CD14-positive monocyte (primary cell): Measurements from ENCODE around the gene ATP7A. TPM values are rescaled to one million over a fixed set of nuclear protein-coding genes. Genes with fewer than 3 reads are reported as not detected.

Experiments used
- DNase-seq, 3 donors: peaks; one replicate each; pipeline ENCODE4 v3.0.0-alpha.2; 2011 to 2022
- H2AFZ ChIP-seq: 2 replicates; pipeline ENCODE4 v1.6.0; 2012; ENCODE audit warnings: mild to moderate bottlenecking, low read depth, low read length, inconsistent platforms; ENCODE audit not compliant: insufficient read depth, poor library complexity, severe bottlenecking
- H3K27ac ChIP-seq, 2 donors: 1 replicate in 1 of 2; 2 replicates in 1 of 2; pipeline ENCODE4 v1.5.1; 2012 to 2013; ENCODE audit warnings: low read length in 2 of 2, control low read depth in 1 of 2, inconsistent platforms in 1 of 2, low read depth in 1 of 2, mild to moderate bottlenecking in 1 of 2
- H3K27me3 ChIP-seq, 2 donors: one replicate each; pipeline versions ENCODE4 v1.6.0 to v1.6.1; 2011 to 2013; ENCODE audit warnings: low read length in 2 of 2; ENCODE audit not compliant: control insufficient read depth in 2 of 2, insufficient read depth in 2 of 2
- H3K36me3 ChIP-seq, 2 donors: replicated peaks in 1 of 2; 1 replicate in 1 of 2; 2 replicates in 1 of 2; pipeline versions ENCODE4 v1.5.1 to v1.6.1; 2012 to 2013; ENCODE audit warnings: low read length in 2 of 2, control low read depth in 1 of 2, inconsistent platforms in 1 of 2, mild to moderate bottlenecking in 1 of 2; ENCODE audit not compliant: insufficient read depth in 2 of 2, control insufficient read depth in 1 of 2
- H3K4me1 ChIP-seq, 2 donors: 1 replicate in 1 of 2; 2 replicates in 1 of 2; pipeline versions ENCODE4 v1.5.1 to v1.6.1; 2012 to 2013; ENCODE audit warnings: low read length in 2 of 2, control low read depth in 1 of 2, inconsistent platforms in 1 of 2, mild to moderate bottlenecking in 1 of 2, moderate library complexity in 1 of 2; ENCODE audit not compliant: insufficient read depth in 2 of 2, control insufficient read depth in 1 of 2
- H3K4me2 ChIP-seq: replicated peaks from 2 replicates; pipeline ENCODE3; 2012; ENCODE audit warnings: low read length, moderate library complexity, mild to moderate bottlenecking; ENCODE audit not compliant: poor library complexity, severe bottlenecking; ENCODE audit errors: extremely low read depth
- H3K4me3 ChIP-seq, 3 experiments: fragments of 200-600 bp in 1 of 3; sonication (generic) in 1 of 3; replicated peaks in 1 of 3; 1 replicate in 2 of 3; 2 replicates in 1 of 3; pipeline ENCODE4 v1.5.1; 2011 to 2013; ENCODE audit warnings: low read length in 3 of 3, mild to moderate bottlenecking in 3 of 3, control low read depth in 2 of 3, low read depth in 2 of 3, inconsistent platforms in 1 of 3, moderate library complexity in 1 of 3
- H3K79me2 ChIP-seq: 2 replicates; pipeline ENCODE4 v1.6.0; 2012; ENCODE audit warnings: mild to moderate bottlenecking, control low read depth, inconsistent platforms, low read length, moderate library complexity; ENCODE audit not compliant: insufficient read depth
- H3K9ac ChIP-seq: 2 replicates; pipeline ENCODE4 v1.6.0; 2017; ENCODE audit warnings: low read length, mild to moderate bottlenecking; ENCODE audit not compliant: insufficient read depth, poor library complexity, severe bottlenecking
- H3K9me3 ChIP-seq, 2 donors: replicated peaks in 1 of 2; 1 replicate in 1 of 2; 2 replicates in 1 of 2; pipeline versions ENCODE4 v1.5.1 to v1.6.1; 2012 to 2013; ENCODE audit warnings: low read length in 2 of 2, control low read depth in 1 of 2; ENCODE audit not compliant: control insufficient read depth in 1 of 2, insufficient read depth in 1 of 2
- H4K20me1 ChIP-seq: 2 replicates; pipeline ENCODE4 v1.6.0; 2012; ENCODE audit warnings: mild to moderate bottlenecking, low read length, control low read depth, moderate library complexity; ENCODE audit not compliant: insufficient read depth
- H3K27ac Mint-ChIP-seq, 7 donors: one replicate each; pipeline ENCODE4 v1.8.0; 2020; ENCODE audit warnings: mild to moderate bottlenecking in 7 of 7, mixed read lengths in 7 of 7, moderate library complexity in 6 of 7, inconsistent platforms in 2 of 7
- H3K27me3 Mint-ChIP-seq, 3 donors: one replicate each; pipeline ENCODE4 v1.8.0; 2021 to 2022; ENCODE audit warnings: low read depth in 3 of 3, mild to moderate bottlenecking in 3 of 3, mixed read lengths in 3 of 3, moderate library complexity in 3 of 3, inconsistent platforms in 1 of 3
- H3K36me3 Mint-ChIP-seq, 2 donors: one replicate each; pipeline ENCODE4 v1.8.0; 2020; ENCODE audit warnings: mixed read lengths in 2 of 2, inconsistent platforms in 1 of 2, mild to moderate bottlenecking in 1 of 2
- H3K4me1 Mint-ChIP-seq: one replicate; pipeline ENCODE4 v1.8.0; 2020; ENCODE audit warnings: mild to moderate bottlenecking, mixed read lengths
- H3K4me3 Mint-ChIP-seq, 2 donors: one replicate each; pipeline ENCODE4 v1.8.0; 2020; ENCODE audit warnings: mild to moderate bottlenecking in 2 of 2, mixed read lengths in 2 of 2, moderate library complexity in 1 of 2
- H3K9me3 Mint-ChIP-seq, 7 donors: one replicate each; pipeline ENCODE4 v1.8.0; 2020 to 2022; ENCODE audit warnings: mixed read lengths in 7 of 7, mild to moderate bottlenecking in 6 of 7, moderate library complexity in 6 of 7, inconsistent platforms in 2 of 7
- WGBS: methylation state at CpG from one replicate; pipeline ENCODE4 v1.1.5; 2013; ENCODE audit warnings: missing lambda C conversion rate; ENCODE audit not compliant: insufficient coverage; 5-methylcytosine and 5-hydroxymethylcytosine counted together
- intact Hi-C, 2 donors: fragments of 100-400 bp; cut with micrococcal nuclease; formaldehyde crosslinking; loops; one replicate each; pipeline versions ENCODE4 v1.15.0 to v1.15.1; 2023
- polyA plus RNA-seq, 3 donors: library from polyadenylated mRNA; depleted of rRNA in 1 of 3; unstranded in 2 of 3; stranded (reverse) in 1 of 3; fragments of 300-500 nt in 2 of 3; fragments of >200 nt in 1 of 3; fragmentation: Illumina TruSeq in 2 of 3; gene quantifications; 1 replicate in 2 of 3; 2 replicates in 1 of 3; pipeline ENCODE4 v1.2.3, GENCODE V29; 2012 to 2021
- TF ChIP-seq, protein P1 (sequence below): fragments of 200-600 bp; IDR thresholded peaks from one replicate; pipeline ENCODE4 v1.8.0; 2022; ENCODE audit warnings: antibody characterized with exemption, mild to moderate bottlenecking

The ATP7A gene
- polyA plus RNA-seq, 3 donors, result 2.3 to 3.8 (median 2.8) TPM

GRCh38 chrX:78037881-78038280, 127.4 kb downstream of the ATP7A start:
- H3K4me1 ChIP-seq, result no peaks in the 10 kb centered on the region
- intact Hi-C loops, result no loop called here
- TF ChIP-seq, protein P1, sequence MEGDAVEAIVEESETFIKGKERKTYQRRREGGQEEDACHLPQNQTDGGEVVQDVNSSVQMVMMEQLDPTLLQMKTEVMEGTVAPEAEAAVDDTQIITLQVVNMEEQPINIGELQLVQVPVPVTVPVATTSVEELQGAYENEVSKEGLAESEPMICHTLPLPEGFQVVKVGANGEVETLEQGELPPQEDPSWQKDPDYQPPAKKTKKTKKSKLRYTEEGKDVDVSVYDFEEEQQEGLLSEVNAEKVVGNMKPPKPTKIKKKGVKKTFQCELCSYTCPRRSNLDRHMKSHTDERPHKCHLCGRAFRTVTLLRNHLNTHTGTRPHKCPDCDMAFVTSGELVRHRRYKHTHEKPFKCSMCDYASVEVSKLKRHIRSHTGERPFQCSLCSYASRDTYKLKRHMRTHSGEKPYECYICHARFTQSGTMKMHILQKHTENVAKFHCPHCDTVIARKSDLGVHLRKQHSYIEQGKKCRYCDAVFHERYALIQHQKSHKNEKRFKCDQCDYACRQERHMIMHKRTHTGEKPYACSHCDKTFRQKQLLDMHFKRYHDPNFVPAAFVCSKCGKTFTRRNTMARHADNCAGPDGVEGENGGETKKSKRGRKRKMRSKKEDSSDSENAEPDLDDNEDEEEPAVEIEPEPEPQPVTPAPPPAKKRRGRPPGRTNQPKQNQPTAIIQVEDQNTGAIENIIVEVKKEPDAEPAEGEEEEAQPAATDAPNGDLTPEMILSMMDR, result no peak
- no peak overlapping the region for H3K27ac ChIP-seq
- no peak overlapping the region for H3K4me3 ChIP-seq
- H3K27me3 Mint-ChIP-seq, result peaks cover 0 to 7% (median 0%) of the 10 kb centered on the region in 3 donors
- WGBS, result 100% methylated on average over 2 of the region's 3 CpGs
- peaks cover 16 to 37% of the 10 kb centered on the region in 2 donors for H3K36me3 Mint-ChIP-seq
- no peak overlapping the region for H3K4me3 Mint-ChIP-seq
- H2AFZ ChIP-seq, result no peak overlapping the region
- no peaks in the 10 kb centered on the region for H3K79me2 ChIP-seq
- H3K27ac Mint-ChIP-seq, result no peak overlapping the region
- no peaks in the 10 kb centered on the region for H3K27me3 ChIP-seq
- no peaks in the 10 kb centered on the region for H4K20me1 ChIP-seq
- H3K4me2 ChIP-seq, result no peak overlapping the region
- H3K9me3 Mint-ChIP-seq, result no peaks in the 10 kb centered on the region
- no peak overlapping the region for H3K9ac ChIP-seq
- no peaks in the 10 kb centered on the region for H3K4me1 Mint-ChIP-seq
- H3K9me3 ChIP-seq, result no peaks in the 10 kb centered on the region
- peaks cover 0 to 6% of the 10 kb centered on the region in 2 donors for H3K36me3 ChIP-seq
- no peak for DNase-seq

DNA sequence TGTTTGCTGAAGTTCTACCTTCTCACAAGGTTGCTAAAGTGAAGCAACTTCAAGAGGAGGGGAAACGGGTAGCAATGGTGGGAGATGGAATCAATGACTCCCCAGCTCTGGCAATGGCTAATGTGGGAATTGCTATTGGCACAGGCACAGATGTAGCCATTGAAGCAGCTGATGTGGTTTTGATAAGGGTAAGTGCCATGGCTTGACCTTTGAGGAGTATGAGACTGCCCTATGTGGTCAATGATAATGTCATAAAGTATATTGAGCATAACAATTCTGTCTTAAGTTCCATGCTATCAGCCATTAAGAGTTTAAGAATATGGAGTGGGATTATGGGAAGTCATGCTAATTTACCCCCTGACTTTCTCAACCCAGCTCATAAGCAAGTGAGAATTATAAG, 132.1 kb downstream of the ATP7A start:
- H4K20me1 ChIP-seq, result no peaks in the 10 kb centered on the region
- intact Hi-C loops, result no loop called here

More for the DNA sequence above, 132.1 kb downstream of the ATP7A start:
- Mint-ChIP-seq H3K36me3 (peaks cover 26 to 35% of the 10 kb centered on the region in 2 donors), H3K4me3 (no peak overlapping the region), H3K4me1 (no peaks in the 10 kb centered on the region), H3K9me3 (no peaks in the 10 kb centered on the region), H3K27me3 (peaks cover 0 to 5% (median 0%) of the 10 kb centered on the region in 3 donors), H3K27ac (no peak overlapping the region)
- no peak for DNase-seq
- no peaks in the 10 kb centered on the region for H3K9me3 ChIP-seq
- H3K4me2 ChIP-seq, result no peak overlapping the region
- no peak overlapping the region for H3K4me3 ChIP-seq
- no peak overlapping the region for H3K9ac ChIP-seq
- H3K27ac ChIP-seq, result no peak overlapping the region
- no CpG with 5 or more reads among the region's 1 CpG for WGBS
- H3K36me3 ChIP-seq, result peaks cover 3 to 14% of the 10 kb centered on the region in 2 donors
- no peaks in the 10 kb centered on the region for H3K79me2 ChIP-seq
- H3K27me3 ChIP-seq, result no peaks in the 10 kb centered on the region
- H2AFZ ChIP-seq, result no peak overlapping the region
- TF ChIP-seq, protein P1, result no peak
- H3K4me1 ChIP-seq, result no peaks in the 10 kb centered on the region
